Measurements from ENCODE around the gene FAM168A.
"Not testable (repeated sequence)": the region's sequence is repeated elsewhere in the genome, so short reads cannot be mapped to it uniquely, and the experiment has no call there.

Gene FAM168A

GRCh38 chr11:73480677-73481076, 117.2 kb downstream of the FAM168A start (continued):
- TF ChIP-seq BACH2 (CRISPR knock-in tag; IDR thresholded peaks at IDR 0.05; ENCODE audit: borderline replicate concordance) (no peak), PPARA (CRISPR knock-in tag; IDR thresholded peaks at IDR 0.05; ENCODE audit: borderline replicate concordance) (no peak), ZNF70 (CRISPR knock-in tag; IDR thresholded peaks at IDR 0.05) (no peak), ZFP3 (CRISPR knock-in tag; IDR thresholded peaks at IDR 0.05) (no peak)

GRCh38 chr11:73478737-73479347, 119.1 kb downstream of the FAM168A start:
- TF ChIP-seq PPARA (CRISPR knock-in tag; IDR thresholded peaks at IDR 0.05; ENCODE audit: borderline replicate concordance) = no peak
- peak; percentile 86 for ATAC-seq

- TF ChIP-seq GLIS3 (CRISPR knock-in tag; IDR thresholded peaks at IDR 0.05) (no peak), TSHZ2 (CRISPR knock-in tag; IDR thresholded peaks at IDR 0.05) (no peak), POU6F1 (CRISPR knock-in tag; IDR thresholded peaks at IDR 0.05; ENCODE audit: borderline replicate concordance, low read depth) (no peak)
- ATAC-seq = no peak
Observed at GRCh38 chr11:73477518-73477917, 120.4 kb downstream of the FAM168A start.

- ATAC-seq = no peak
- TF ChIP-seq CREB5 (CRISPR knock-in tag; IDR thresholded peaks at IDR 0.05; ENCODE audit: low read depth) (no peak), ZNF8 (CRISPR knock-in tag; IDR thresholded peaks at IDR 0.05) (no peak), RARB (CRISPR knock-in tag; IDR thresholded peaks at IDR 0.05) (no peak), ISL1 (CRISPR knock-in tag; IDR thresholded peaks at IDR 0.05) (no peak)
Observed at GRCh38 chr11:73475549-73476095, 122.3 kb downstream of the FAM168A start.

GRCh38 chr11:73473252-73473651, 124.7 kb downstream of the FAM168A start:
- TF ChIP-seq TOX (CRISPR knock-in tag; IDR thresholded peaks at IDR 0.05; ENCODE audit: borderline replicate concordance) (no peak), BACH2 (CRISPR knock-in tag; IDR thresholded peaks at IDR 0.05; ENCODE audit: borderline replicate concordance) (no peak), CREB5 (CRISPR knock-in tag; IDR thresholded peaks at IDR 0.05; ENCODE audit: low read depth) (no peak), CSRNP3 (CRISPR knock-in tag; IDR thresholded peaks at IDR 0.05) (no peak), ZNF8 (CRISPR knock-in tag; IDR thresholded peaks at IDR 0.05) (no peak), ZC3H10 (CRISPR knock-in tag; IDR thresholded peaks at IDR 0.05) (no peak), ZNF565 (CRISPR knock-in tag; conservative IDR thresholded peaks at IDR 0.05; ENCODE audit: low read depth) (no peak), SNAI2 (CRISPR knock-in tag; IDR thresholded peaks at IDR 0.05) (no peak), ZNF70 (CRISPR knock-in tag; IDR thresholded peaks at IDR 0.05) (no peak), TCF4 (CRISPR knock-in tag; IDR thresholded peaks at IDR 0.05; ENCODE audit: borderline replicate concordance) (no peak), PATZ1 (CRISPR knock-in tag; IDR thresholded peaks at IDR 0.05; ENCODE audit: borderline replicate concordance) (no peak), ARNTL (CRISPR knock-in tag; IDR thresholded peaks at IDR 0.05; ENCODE audit: borderline replicate concordance, low read depth) (no peak), GLIS3 (CRISPR knock-in tag; IDR thresholded peaks at IDR 0.05) (no peak)
- no peak for ATAC-seq

- ATAC-seq = not testable (repeated sequence)
Observed at GRCh38 chr11:73470036-73470612, 127.8 kb downstream of the FAM168A start.
